ENCODE measurements around the gene EDAR. TPM values are rescaled to one million over a fixed set of nuclear protein-coding genes. Genes with fewer than 3 reads are reported as not detected.

The EDAR gene
- total and polyA plus RNA-seq, 10 of the 15 experiments (the other 5 are each of a cell fraction or from before 2014, with no cell fraction given), result 0.04 TPM; not detected in 9

GRCh38 chr2:108928660-108929377 lies 60.2 kb downstream of the EDAR start:
- no peak for DNase-seq (ENCODE audit: low read depth, low spot score)
- CTCF ChIA-PET, result interaction anchor here (0.7 to 1.7 kb wide), 12 partner anchors 13 to 617 kb away, joined by 3 to 10 read pairs (median 3); no protein-coding TSS in a partner anchor
- intact Hi-C loops (cut with micrococcal nuclease; ENCODE audit: unreplicated experiment), result loop anchor here (2.0 to 5.0 kb wide), 2 partner anchors 58 to 582 kb away; partner anchors contain the start of gene EDAR
- Histone ChIP-seq H3K4me2 (ENCODE audit: control insufficient read depth, insufficient read depth) (no peak overlapping the region), H3K27ac (ENCODE audit: control insufficient read depth, insufficient read depth) (no peak overlapping the region), H3K4me3 (no peak overlapping the region), H2AFZ (ENCODE audit: control insufficient read depth, low read depth, low read length) (no peak overlapping the region), H3K9me3 (replicated peaks; ENCODE audit: control insufficient read depth, insufficient read depth, low read length) (no peaks in the 10 kb centered on the region), H3K27me3 (replicated peaks in 1 of 2; ENCODE audit: control insufficient read depth in 2 of 2, insufficient read depth in 2 of 2, low read length in 1 of 2) (peaks cover 0 to 2% of the 10 kb centered on the region in 2 experiments; a peak in 2 of 4 replicates), H3K36me3 (ENCODE audit: control insufficient read depth in 2 of 2, insufficient read depth in 2 of 2, low read length in 1 of 2) (no peaks in the 10 kb centered on the region), H4K20me1 (ENCODE audit: control insufficient read depth, insufficient read depth) (no peaks in the 10 kb centered on the region), H3K79me2 (ENCODE audit: control insufficient read depth, insufficient read depth, low read length) (no peaks in the 10 kb centered on the region), H3K4me1 (ENCODE audit: control insufficient read depth, insufficient read depth, low read length) (no peaks in the 10 kb centered on the region), H3K9ac (ENCODE audit: control insufficient read depth, insufficient read depth, low read length) (no peak overlapping the region)
- BruUV-seq (replicated peaks), result no TSS peak
- TF ChIP-seq SREBF1 (IDR thresholded peaks at IDR 0.05; ENCODE audit: low read length) (no peak), HSF1 (IDR thresholded peaks at IDR 0.05; ENCODE audit: low read depth, low read length) (no peak), MAX (IDR thresholded peaks at IDR 0.05; ENCODE audit: low read depth, low read length) (no peak), SRF (IDR thresholded peaks at IDR 0.05; ENCODE audit: low read depth in 2 of 2, low read length in 2 of 2) (no peak), SMC3 (IDR thresholded peaks at IDR 0.05; ENCODE audit: borderline replicate concordance, low read length) (no peak), ZBTB40 (IDR thresholded peaks at IDR 0.05; ENCODE audit: borderline replicate concordance) (no peak), EGR1 (IDR thresholded peaks at IDR 0.05; ENCODE audit: borderline replicate concordance in 1 of 2, low read depth in 2 of 2, low read length in 2 of 2) (no peak), ESRRA (IDR thresholded peaks at IDR 0.05; ENCODE audit: low read length) (no peak), FOXK2 (IDR thresholded peaks at IDR 0.05) (no peak), ELK1 (IDR thresholded peaks at IDR 0.05; ENCODE audit: low read depth, low read length) (no peak), NFIC (IDR thresholded peaks at IDR 0.05; ENCODE audit: low read depth, low read length) (no peak), ZNF384 (IDR thresholded peaks at IDR 0.05; ENCODE audit: borderline replicate concordance, low read depth, low read length) (no peak), CBX5 (IDR thresholded peaks at IDR 0.05; ENCODE audit: low read depth) (no peak), STAT3 (IDR thresholded peaks at IDR 0.05; ENCODE audit: low read depth, low read length) (no peak), YY1 (IDR thresholded peaks at IDR 0.05; ENCODE audit: low read depth, low read length) (no peak), NR2C1 (IDR thresholded peaks at IDR 0.05) (no peak)
- RAD21 ChIA-PET (ENCODE audit: unreplicated experiment), result interaction anchor here (1.7 kb wide), 1 partner anchor 198 kb away, joined by 5 read pairs; no protein-coding TSS in a partner anchor
- SMC1A ChIA-PET (ENCODE audit: uncharacterized antibody, unreplicated experiment), result interaction anchor here (0.9 to 1.6 kb wide), 4 partner anchors 192 to 581 kb away, joined by 3 to 6 read pairs (median 4); no protein-coding TSS in a partner anchor
- FAIRE-seq, result no peak
- in situ Hi-C loops (cut with MboI), result no loop called here
- POLR2A ChIA-PET, result no interaction called here
- no peak for ATAC-seq
- WGBS (ENCODE audit: insufficient coverage, insufficient replicate concordance, low lambda C conversion rate, missing lambda C conversion rate), result 39% methylated on average over 17 of the region's 17 CpGs
